Left lung (tissue), 10 donors: ENCODE measurements around the gene CHRM5. TPM values are rescaled to one million over a fixed set of nuclear protein-coding genes. Genes with fewer than 3 reads are reported as not detected.

Experiments
- ATAC-seq: fragments of 200-7000 bp; cut with Tn5 transposase; one replicate; pipeline ENCODE4 v1.9.1; 2020; ENCODE audit warnings: moderate library complexity
- DNase-seq, 4 donors: peaks; one replicate each; pipeline ENCODE4 v3.0.0-alpha.2; 2013 to 2020
- H3K27ac ChIP-seq, 2 donors: fragments of 200-600 bp; sonication (generic) in 1 of 2; one replicate each; pipeline versions ENCODE4 v1.5.0 to v1.8.0; 2020 to 2021
- H3K27me3 ChIP-seq, 2 donors: fragments of 200-600 bp; sonication (generic) in 1 of 2; one replicate each; pipeline versions ENCODE4 v1.5.0 to v1.8.0; 2020 to 2021
- H3K36me3 ChIP-seq, 2 donors: fragments of 200-600 bp; sonication (generic) in 1 of 2; one replicate each; pipeline versions ENCODE4 v1.5.0 to v1.8.0; 2020 to 2021
- H3K4me1 ChIP-seq, 2 donors: fragments of 200-600 bp; one replicate each; pipeline ENCODE4 v1.8.0; 2021
- H3K4me3 ChIP-seq, 2 donors: fragments of 200-600 bp; sonication (generic) in 1 of 2; one replicate each; pipeline versions ENCODE4 v1.5.0 to v1.8.0; 2020 to 2021; ENCODE audit warnings: mild to moderate bottlenecking in 1 of 2
- H3K9me3 ChIP-seq, 2 donors: fragments of 200-600 bp; sonication (generic) in 1 of 2; one replicate each; pipeline versions ENCODE4 v1.5.0 to v1.8.0; 2020 to 2021
- intact Hi-C, 2 donors: fragments of 100-400 bp; cut with DNase I; formaldehyde crosslinking; loops; one replicate each; pipeline versions ENCODE4 v1.11.2 to v1.14.2; 2022
- polyA plus RNA-seq, 6 donors: library from polyadenylated mRNA; unstranded; fragments of 120-200 nt; gene quantifications; one replicate each; pipeline ENCODE4 v1.2.1, GENCODE V29; 2013; ENCODE audit not compliant: insufficient read length in 6 of 6
- total RNA-seq, 2 donors: library from RNA; stranded (reverse); fragmentation: NEBNext Ultra II Directional; extraction: Animal tissue kit (Norgen Biotek cat#: 25700); gene quantifications; one replicate each; pipeline ENCODE4 v1.2.1, GENCODE V29; 2021
- TF ChIP-seq, protein P1 (sequence below), 2 donors: fragments of 200-600 bp; sonication (generic) in 1 of 2; IDR thresholded peaks; one replicate each; pipeline versions ENCODE4 v1.5.0 to v1.8.0; 2021; ENCODE audit warnings: antibody characterized with exemption in 2 of 2
- donor health status: DM: no; HTN: yes; CAD: no.
- donor health status: DM: no; HTN: no; CAD: no.

The CHRM5 gene
- total and polyA plus RNA-seq, 8 donors = 0.15 to 0.61 (median 0.30) TPM; not detected in 2

- TF ChIP-seq, protein P1, sequence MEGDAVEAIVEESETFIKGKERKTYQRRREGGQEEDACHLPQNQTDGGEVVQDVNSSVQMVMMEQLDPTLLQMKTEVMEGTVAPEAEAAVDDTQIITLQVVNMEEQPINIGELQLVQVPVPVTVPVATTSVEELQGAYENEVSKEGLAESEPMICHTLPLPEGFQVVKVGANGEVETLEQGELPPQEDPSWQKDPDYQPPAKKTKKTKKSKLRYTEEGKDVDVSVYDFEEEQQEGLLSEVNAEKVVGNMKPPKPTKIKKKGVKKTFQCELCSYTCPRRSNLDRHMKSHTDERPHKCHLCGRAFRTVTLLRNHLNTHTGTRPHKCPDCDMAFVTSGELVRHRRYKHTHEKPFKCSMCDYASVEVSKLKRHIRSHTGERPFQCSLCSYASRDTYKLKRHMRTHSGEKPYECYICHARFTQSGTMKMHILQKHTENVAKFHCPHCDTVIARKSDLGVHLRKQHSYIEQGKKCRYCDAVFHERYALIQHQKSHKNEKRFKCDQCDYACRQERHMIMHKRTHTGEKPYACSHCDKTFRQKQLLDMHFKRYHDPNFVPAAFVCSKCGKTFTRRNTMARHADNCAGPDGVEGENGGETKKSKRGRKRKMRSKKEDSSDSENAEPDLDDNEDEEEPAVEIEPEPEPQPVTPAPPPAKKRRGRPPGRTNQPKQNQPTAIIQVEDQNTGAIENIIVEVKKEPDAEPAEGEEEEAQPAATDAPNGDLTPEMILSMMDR (IDR thresholded peaks at IDR 0.05) = no peak
- H3K27ac ChIP-seq = peak overlapping the region; percentile 87 to 90
- H3K27me3 ChIP-seq = no peaks in the 10 kb centered on the region
- peak; percentile 56 for ATAC-seq
- H3K36me3 ChIP-seq = no peaks in the 10 kb centered on the region
- intact Hi-C loops = no loop called here
- H3K9me3 ChIP-seq = no peaks in the 10 kb centered on the region
- H3K4me1 ChIP-seq = peaks cover 10 to 20% of the 10 kb centered on the region in 2 donors
- peak overlapping the region; percentile 70 to 87 for H3K4me3 ChIP-seq
- DNase-seq = no peak
Measured at GRCh38 chr15:34102175-34102925, 134.1 kb downstream of the CHRM5 start.

DNA sequence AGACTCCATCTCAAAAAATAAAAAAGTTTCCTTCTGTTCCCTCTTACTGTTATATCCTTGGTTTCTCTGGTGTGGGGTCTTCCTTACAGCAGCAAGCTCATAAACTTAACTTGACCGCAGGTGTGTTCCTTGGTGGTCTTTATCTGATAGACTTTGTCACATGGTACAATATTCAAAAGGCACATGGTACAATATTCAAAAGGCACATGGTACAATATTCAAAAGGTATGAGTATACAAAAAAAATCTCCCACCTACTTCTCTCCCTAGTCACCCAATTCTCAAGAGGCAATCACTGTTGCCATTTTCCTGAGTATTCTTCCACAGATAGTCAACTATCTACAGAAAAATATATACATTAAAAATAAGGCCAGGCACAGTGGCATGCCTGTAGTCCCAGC is 138.1 kb downstream of the CHRM5 start:
- ATAC-seq (no peak), DNase-seq (no peak)
- intact Hi-C loops = no loop called here
- Histone ChIP-seq H3K27me3 (no peaks in the 10 kb centered on the region), H3K36me3 (no peaks in the 10 kb centered on the region), H3K4me3 (no peak overlapping the region), H3K27ac (no peak overlapping the region), H3K9me3 (no peaks in the 10 kb centered on the region), H3K4me1 (no peaks in the 10 kb centered on the region)
- TF ChIP-seq, protein P1 (IDR thresholded peaks at IDR 0.05) = no peak

DNA sequence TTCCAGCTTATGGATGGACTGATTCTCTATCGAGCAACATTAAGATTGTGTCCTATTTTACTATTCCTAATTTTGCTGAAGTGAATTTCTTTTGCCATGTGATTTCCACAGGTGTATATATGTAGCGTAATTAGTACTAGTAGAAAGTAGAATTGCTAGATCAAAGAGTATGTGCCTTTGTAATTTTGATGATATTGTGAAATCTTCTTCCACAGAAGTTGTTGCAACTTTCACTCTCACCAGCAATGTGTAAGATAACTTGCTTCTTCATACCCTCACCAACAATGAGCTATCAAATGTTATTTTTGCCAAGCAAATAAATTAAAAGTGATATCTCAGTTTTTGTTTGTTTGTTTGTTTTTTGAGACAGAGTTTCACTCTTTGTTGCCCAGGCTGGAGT is 139.0 kb downstream of the CHRM5 start:
- H3K36me3 ChIP-seq = no peaks in the 10 kb centered on the region
- H3K27me3 ChIP-seq = peaks cover 0 to under 1% of the 10 kb centered on the region in 2 donors
- intact Hi-C loops = no loop called here
- no peak for ATAC-seq
- no peak overlapping the region for H3K4me3 ChIP-seq
- no peaks in the 10 kb centered on the region for H3K9me3 ChIP-seq
- no peaks in the 10 kb centered on the region for H3K4me1 ChIP-seq
- TF ChIP-seq, protein P1 (IDR thresholded peaks at IDR 0.05) = no peak
- DNase-seq = no peak
- H3K27ac ChIP-seq = no peak overlapping the region

DNA sequence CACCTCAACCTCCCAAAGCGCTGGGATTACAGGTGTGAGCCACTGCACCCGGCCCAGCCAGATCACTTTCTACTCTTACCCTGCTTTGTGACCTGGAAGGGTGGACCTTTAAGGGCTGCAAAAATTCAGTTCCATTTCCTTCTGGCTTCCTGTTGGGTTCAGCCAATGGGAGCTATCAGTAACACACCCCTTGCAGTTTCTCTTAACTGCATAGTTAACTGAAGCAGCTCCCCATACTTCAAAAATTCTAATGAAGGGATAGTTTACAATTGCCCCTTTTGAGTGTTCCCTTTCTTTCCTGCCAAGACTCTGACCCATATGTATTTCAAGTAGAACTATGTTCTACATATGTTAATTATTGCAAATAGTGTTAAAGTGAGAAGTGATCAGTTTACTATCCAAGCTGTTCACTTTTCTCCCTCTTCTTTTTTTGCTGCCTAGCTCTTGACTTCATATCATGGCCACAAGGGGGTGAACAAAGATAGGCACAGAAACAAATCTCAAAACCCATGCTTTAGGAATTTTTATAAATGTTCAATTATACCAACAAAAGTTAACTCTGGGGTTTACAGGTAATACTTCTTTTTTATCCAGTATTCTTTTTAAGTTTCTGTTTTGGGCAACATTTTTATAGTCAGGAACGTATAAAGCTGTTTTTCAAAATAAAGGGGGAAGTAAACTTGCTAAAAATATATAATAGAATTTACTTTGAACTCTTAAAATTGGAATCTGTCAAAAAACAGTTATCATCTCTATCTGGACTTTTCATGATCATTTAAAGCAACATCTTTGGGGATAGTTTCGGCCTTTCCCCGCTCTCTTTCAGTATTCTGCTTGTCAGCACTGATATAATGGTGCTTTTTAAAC is 141.7 kb downstream of the CHRM5 start:
- H3K36me3 ChIP-seq = no peaks in the 10 kb centered on the region
- no peak overlapping the region for H3K27ac ChIP-seq
- ATAC-seq (no peak), DNase-seq (peak in 2 of 4 donors; percentile 8 to 46)
- no peaks in the 10 kb centered on the region for H3K4me1 ChIP-seq
- TF ChIP-seq, protein P1 (IDR thresholded peaks at IDR 0.05) = peak; percentile 31 to 43
- H3K27me3 ChIP-seq = peaks cover 0 to 23% of the 10 kb centered on the region in 2 donors
- intact Hi-C loops = loop anchor here in 1 of 2 donors (5.0 kb wide), 1 partner anchor 102 kb away; the partner anchor contains the start of gene KATNBL1
- no peaks in the 10 kb centered on the region for H3K9me3 ChIP-seq
- no peak overlapping the region for H3K4me3 ChIP-seq

- H3K27me3 ChIP-seq = peaks cover 0 to 35% of the 10 kb centered on the region in 2 donors
- no peaks in the 10 kb centered on the region for H3K9me3 ChIP-seq
- no peak for ATAC-seq
- H3K4me3 ChIP-seq = no peak overlapping the region
- no peak for DNase-seq
- H3K27ac ChIP-seq = no peak overlapping the region
- intact Hi-C loops = loop anchor here in 1 of 2 donors (5.0 kb wide), 1 partner anchor 101 kb away; the partner anchor contains the start of gene KATNBL1
- TF ChIP-seq, protein P1 (IDR thresholded peaks at IDR 0.05) = no peak
- H3K4me1 ChIP-seq = no peaks in the 10 kb centered on the region
- no peaks in the 10 kb centered on the region for H3K36me3 ChIP-seq
Measured at GRCh38 chr15:34111488-34111887, 143.2 kb downstream of the CHRM5 start.
